Measurements from ENCODE around the gene C1QL1. TPM values are rescaled to one million over a fixed set of nuclear protein-coding genes. Genes with fewer than 3 reads are reported as not detected.

C1QL1 gene
- total and polyA plus RNA-seq, 2 of the 13 experiments (the other 11 are each of a cell fraction or from before 2014, with no cell fraction given): 0.11 TPM

GRCh38 chr17:44919885-44920564 is 48.1 kb downstream of the C1QL1 start:
- in situ Hi-C loops (cut with HindIII; ENCODE audit: extremely low pct_ligation_motif_present, low pct_unique_long_range_greater_than_20kb) (loop anchor here (5.0 to 10.0 kb wide), 3 partner anchors 42 to 185 kb away; no protein-coding TSS in a partner anchor), intact Hi-C loops (cut with micrococcal nuclease; ENCODE audit: unreplicated experiment) (loop anchor here (1.0 to 2.0 kb wide), 3 partner anchors 43 to 179 kb away; no protein-coding TSS in a partner anchor)
- Histone ChIP-seq H2AFZ (ENCODE audit: low read length) (no peak overlapping the region), H3K4me3 (replicated peaks in 1 of 3; ENCODE audit: insufficient read depth in 1 of 3, low read depth in 2 of 3, low read length in 3 of 3) (no peak overlapping the region), H4K20me1 (ENCODE audit: insufficient read depth, low read length) (no peaks in the 10 kb centered on the region), H3K79me2 (ENCODE audit: insufficient read depth, low read length) (no peaks in the 10 kb centered on the region), H3K27ac (ENCODE audit: extremely low read length, insufficient read depth, low read length) (no peak overlapping the region), H3K27me3 (ENCODE audit: control insufficient read depth in 1 of 2, insufficient read depth in 2 of 2, low read length in 2 of 2) (peaks cover 9 to 30% of the 10 kb centered on the region in 2 experiments; a peak in 4 of 5 replicates), H3K9ac (ENCODE audit: insufficient read depth, low read depth, low read length) (no peak overlapping the region), H3K36me3 (replicated peaks in 1 of 2; ENCODE audit: control insufficient read depth in 1 of 2, insufficient read depth in 2 of 2, low read length in 2 of 2) (no peaks in the 10 kb centered on the region), H3K9me3 (ENCODE audit: low read length) (no peaks in the 10 kb centered on the region), H3K4me1 (ENCODE audit: insufficient read depth, low read length) (peaks cover 29% of the 10 kb centered on the region), H3K4me2 (ENCODE audit: low read depth, low read length) (no peak overlapping the region)
- no TSS peak for BruUV-seq (replicated peaks)
- DNase-seq (ENCODE audit: low spot score) (peak; percentile 73), ATAC-seq (peak; percentile 81), FAIRE-seq (peak; percentile 97)
- WGBS (ENCODE audit: low lambda C conversion rate): 5% methylated on average over 7 of the region's 9 CpGs
- POLR2A ChIA-PET: interaction anchor here (1.0 to 2.2 kb wide), 5 partner anchors 71 to 229 kb away, joined by 3 to 11 read pairs (median 4); partner anchors contain the start of genes HEXIM1 and NMT1
- CTCF ChIA-PET (ENCODE audit: low intra/inter-chr PET ratio, low total read pairs): interaction anchor here (1.1 to 2.8 kb wide), 4 partner anchors 98 to 216 kb away, joined by 3 to 24 read pairs (median 12); partner anchors contain the start of gene ACBD4
- TF ChIP-seq RNF219 (CRISPR knock-in tag; IDR thresholded peaks at IDR 0.05) (no peak), MIER3 (CRISPR knock-in tag; IDR thresholded peaks at IDR 0.05; ENCODE audit: borderline replicate concordance) (no peak), ZBTB7B (CRISPR knock-in tag; IDR thresholded peaks at IDR 0.05) (no peak), IRF2 (CRISPR knock-in tag; IDR thresholded peaks at IDR 0.05) (peak; percentile 62; the same call in 1 of the 2 replicates), ZNF331 (CRISPR knock-in tag; IDR thresholded peaks at IDR 0.05) (peak; percentile 33; the same call in 1 of the 2 replicates), SSRP1 (CRISPR knock-in tag; IDR thresholded peaks at IDR 0.05) (0 out of 2 replicates have a peak, but pooled peaks have one; percentile 36), ZNF761 (CRISPR knock-in tag; conservative IDR thresholded peaks at IDR 0.05) (no peak), PATZ1 (CRISPR knock-in tag; IDR thresholded peaks at IDR 0.05) (peak; percentile 49; the same call in 1 of the 2 replicates), GFI1 (CRISPR knock-in tag; IDR thresholded peaks at IDR 0.05; ENCODE audit: borderline replicate concordance) (no peak), FOSL2 (CRISPR knock-in tag; IDR thresholded peaks at IDR 0.05) (peak; percentile 40), XRCC5 (optimal IDR thresholded peaks at IDR 0.05; ENCODE audit: low read length) (peak; percentile 75), ZNF639 (CRISPR knock-in tag; conservative IDR thresholded peaks at IDR 0.05) (no peak), THRA (CRISPR knock-in tag; IDR thresholded peaks at IDR 0.05; ENCODE audit: borderline replicate concordance) (0 out of 2 replicates have a peak, but pooled peaks have one; percentile 16), ZNF703 (CRISPR knock-in tag; IDR thresholded peaks at IDR 0.05; ENCODE audit: borderline replicate concordance) (no peak), SAP130 (CRISPR knock-in tag; IDR thresholded peaks at IDR 0.05; ENCODE audit: low read depth) (peak; percentile 45; the same call in 1 of the 2 replicates), PHF20 (CRISPR knock-in tag; IDR thresholded peaks at IDR 0.05) (no peak), IKZF4 (CRISPR knock-in tag; IDR thresholded peaks at IDR 0.05; ENCODE audit: borderline replicate concordance, low read depth, not compliant biosample characterization) (no peak)

Measured in HepG2 (cell line).